Measurements from ENCODE around the gene UBALD1. TPM values are rescaled to one million over a fixed set of nuclear protein-coding genes. Genes with fewer than 3 reads are reported as not detected.

The UBALD1 gene
- total and polyA plus RNA-seq, 10 of the 15 experiments (the other 5 are each of a cell fraction or from before 2014, with no cell fraction given): 0.05 to 32.7 (median 5.1) TPM

DNA sequence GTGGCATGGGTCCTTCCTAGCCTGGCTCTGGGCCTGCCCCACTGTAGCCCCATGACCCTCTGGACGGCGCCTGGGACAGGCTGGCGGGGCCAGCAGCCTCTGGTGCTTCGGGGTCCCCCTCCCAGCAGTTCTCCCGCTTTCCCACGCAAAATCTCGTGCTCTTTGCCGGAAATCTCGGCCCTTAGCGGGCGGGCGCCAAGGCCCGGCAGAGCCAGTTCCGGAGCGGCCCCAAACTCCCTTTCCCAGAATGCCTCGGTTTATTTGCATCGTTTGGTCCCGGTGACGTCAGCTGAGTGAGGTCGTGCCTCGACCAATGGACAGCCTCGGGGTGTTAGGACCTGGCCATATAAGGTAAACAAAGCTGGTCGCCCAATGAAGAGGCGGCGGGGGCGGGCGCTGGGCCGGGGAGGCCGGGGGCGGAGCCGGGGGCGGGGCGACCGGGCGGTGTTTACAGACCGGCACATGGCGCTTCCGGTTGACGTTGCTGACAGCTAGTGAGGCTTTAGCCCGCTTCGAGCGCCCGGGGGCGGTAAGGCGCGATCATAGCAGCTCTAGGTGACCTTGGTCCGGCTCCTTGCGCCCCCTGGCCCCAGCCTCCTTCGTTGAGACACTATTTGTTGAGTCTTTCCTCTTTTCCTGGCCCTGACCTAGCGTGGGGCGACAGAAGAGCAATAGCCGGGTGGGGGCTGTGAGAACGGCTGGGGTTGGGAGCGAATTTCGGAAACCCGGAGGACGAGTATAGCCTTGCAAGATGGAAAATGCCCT lies 1.5 kb upstream of the UBALD1 start (continued):
- TF ChIP-seq, protein P1, sequence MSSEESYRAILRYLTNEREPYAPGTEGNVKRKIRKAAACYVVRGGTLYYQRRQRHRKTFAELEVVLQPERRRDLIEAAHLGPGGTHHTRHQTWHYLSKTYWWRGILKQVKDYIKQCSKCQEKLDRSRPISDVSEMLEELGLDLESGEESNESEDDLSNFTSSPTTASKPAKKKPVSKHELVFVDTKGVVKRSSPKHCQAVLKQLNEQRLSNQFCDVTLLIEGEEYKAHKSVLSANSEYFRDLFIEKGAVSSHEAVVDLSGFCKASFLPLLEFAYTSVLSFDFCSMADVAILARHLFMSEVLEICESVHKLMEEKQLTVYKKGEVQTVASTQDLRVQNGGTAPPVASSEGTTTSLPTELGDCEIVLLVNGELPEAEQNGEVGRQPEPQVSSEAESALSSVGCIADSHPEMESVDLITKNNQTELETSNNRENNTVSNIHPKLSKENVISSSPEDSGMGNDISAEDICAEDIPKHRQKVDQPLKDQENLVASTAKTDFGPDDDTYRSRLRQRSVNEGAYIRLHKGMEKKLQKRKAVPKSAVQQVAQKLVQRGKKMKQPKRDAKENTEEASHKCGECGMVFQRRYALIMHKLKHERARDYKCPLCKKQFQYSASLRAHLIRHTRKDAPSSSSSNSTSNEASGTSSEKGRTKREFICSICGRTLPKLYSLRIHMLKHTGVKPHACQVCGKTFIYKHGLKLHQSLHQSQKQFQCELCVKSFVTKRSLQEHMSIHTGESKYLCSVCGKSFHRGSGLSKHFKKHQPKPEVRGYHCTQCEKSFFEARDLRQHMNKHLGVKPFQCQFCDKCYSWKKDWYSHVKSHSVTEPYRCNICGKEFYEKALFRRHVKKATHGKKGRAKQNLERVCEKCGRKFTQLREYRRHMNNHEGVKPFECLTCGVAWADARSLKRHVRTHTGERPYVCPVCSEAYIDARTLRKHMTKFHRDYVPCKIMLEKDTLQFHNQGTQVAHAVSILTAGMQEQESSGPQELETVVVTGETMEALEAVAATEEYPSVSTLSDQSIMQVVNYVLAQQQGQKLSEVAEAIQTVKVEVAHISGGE (CRISPR knock-in tag; IDR thresholded peaks at IDR 0.05): no peak
- TF ChIP-seq, protein P2, sequence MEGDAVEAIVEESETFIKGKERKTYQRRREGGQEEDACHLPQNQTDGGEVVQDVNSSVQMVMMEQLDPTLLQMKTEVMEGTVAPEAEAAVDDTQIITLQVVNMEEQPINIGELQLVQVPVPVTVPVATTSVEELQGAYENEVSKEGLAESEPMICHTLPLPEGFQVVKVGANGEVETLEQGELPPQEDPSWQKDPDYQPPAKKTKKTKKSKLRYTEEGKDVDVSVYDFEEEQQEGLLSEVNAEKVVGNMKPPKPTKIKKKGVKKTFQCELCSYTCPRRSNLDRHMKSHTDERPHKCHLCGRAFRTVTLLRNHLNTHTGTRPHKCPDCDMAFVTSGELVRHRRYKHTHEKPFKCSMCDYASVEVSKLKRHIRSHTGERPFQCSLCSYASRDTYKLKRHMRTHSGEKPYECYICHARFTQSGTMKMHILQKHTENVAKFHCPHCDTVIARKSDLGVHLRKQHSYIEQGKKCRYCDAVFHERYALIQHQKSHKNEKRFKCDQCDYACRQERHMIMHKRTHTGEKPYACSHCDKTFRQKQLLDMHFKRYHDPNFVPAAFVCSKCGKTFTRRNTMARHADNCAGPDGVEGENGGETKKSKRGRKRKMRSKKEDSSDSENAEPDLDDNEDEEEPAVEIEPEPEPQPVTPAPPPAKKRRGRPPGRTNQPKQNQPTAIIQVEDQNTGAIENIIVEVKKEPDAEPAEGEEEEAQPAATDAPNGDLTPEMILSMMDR (IDR thresholded peaks at IDR 0.05 in 2 of 3, conservative IDR thresholded peaks at IDR 0.05 in 1 of 3; ENCODE audit: control insufficient read depth in 2 of 3, extremely low read depth in 1 of 3, insufficient read depth in 1 of 3, low read depth in 3 of 3, low read length in 3 of 3): peak; percentile 44 to 68 (median 46)
- TF ChIP-seq HCFC1 (IDR thresholded peaks at IDR 0.05; ENCODE audit: low read length): peak; percentile 93
- TF ChIP-seq, protein P3, sequence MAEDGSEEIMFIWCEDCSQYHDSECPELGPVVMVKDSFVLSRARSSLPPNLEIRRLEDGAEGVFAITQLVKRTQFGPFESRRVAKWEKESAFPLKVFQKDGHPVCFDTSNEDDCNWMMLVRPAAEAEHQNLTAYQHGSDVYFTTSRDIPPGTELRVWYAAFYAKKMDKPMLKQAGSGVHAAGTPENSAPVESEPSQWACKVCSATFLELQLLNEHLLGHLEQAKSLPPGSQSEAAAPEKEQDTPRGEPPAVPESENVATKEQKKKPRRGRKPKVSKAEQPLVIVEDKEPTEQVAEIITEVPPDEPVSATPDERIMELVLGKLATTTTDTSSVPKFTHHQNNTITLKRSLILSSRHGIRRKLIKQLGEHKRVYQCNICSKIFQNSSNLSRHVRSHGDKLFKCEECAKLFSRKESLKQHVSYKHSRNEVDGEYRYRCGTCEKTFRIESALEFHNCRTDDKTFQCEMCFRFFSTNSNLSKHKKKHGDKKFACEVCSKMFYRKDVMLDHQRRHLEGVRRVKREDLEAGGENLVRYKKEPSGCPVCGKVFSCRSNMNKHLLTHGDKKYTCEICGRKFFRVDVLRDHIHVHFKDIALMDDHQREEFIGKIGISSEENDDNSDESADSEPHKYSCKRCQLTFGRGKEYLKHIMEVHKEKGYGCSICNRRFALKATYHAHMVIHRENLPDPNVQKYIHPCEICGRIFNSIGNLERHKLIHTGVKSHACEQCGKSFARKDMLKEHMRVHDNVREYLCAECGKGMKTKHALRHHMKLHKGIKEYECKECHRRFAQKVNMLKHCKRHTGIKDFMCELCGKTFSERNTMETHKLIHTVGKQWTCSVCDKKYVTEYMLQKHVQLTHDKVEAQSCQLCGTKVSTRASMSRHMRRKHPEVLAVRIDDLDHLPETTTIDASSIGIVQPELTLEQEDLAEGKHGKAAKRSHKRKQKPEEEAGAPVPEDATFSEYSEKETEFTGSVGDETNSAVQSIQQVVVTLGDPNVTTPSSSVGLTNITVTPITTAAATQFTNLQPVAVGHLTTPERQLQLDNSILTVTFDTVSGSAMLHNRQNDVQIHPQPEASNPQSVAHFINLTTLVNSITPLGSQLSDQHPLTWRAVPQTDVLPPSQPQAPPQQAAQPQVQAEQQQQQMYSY (CRISPR knock-in tag; IDR thresholded peaks at IDR 0.05): no peak
- TF ChIP-seq, protein P4, sequence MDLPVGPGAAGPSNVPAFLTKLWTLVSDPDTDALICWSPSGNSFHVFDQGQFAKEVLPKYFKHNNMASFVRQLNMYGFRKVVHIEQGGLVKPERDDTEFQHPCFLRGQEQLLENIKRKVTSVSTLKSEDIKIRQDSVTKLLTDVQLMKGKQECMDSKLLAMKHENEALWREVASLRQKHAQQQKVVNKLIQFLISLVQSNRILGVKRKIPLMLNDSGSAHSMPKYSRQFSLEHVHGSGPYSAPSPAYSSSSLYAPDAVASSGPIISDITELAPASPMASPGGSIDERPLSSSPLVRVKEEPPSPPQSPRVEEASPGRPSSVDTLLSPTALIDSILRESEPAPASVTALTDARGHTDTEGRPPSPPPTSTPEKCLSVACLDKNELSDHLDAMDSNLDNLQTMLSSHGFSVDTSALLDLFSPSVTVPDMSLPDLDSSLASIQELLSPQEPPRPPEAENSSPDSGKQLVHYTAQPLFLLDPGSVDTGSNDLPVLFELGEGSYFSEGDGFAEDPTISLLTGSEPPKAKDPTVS (IDR thresholded peaks at IDR 0.05; ENCODE audit: low read depth, low read length): no peak
- TF ChIP-seq, protein P5, sequence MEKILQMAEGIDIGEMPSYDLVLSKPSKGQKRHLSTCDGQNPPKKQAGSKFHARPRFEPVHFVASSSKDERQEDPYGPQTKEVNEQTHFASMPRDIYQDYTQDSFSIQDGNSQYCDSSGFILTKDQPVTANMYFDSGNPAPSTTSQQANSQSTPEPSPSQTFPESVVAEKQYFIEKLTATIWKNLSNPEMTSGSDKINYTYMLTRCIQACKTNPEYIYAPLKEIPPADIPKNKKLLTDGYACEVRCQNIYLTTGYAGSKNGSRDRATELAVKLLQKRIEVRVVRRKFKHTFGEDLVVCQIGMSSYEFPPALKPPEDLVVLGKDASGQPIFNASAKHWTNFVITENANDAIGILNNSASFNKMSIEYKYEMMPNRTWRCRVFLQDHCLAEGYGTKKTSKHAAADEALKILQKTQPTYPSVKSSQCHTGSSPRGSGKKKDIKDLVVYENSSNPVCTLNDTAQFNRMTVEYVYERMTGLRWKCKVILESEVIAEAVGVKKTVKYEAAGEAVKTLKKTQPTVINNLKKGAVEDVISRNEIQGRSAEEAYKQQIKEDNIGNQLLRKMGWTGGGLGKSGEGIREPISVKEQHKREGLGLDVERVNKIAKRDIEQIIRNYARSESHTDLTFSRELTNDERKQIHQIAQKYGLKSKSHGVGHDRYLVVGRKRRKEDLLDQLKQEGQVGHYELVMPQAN (conservative IDR thresholded peaks at IDR 0.05): peak; percentile 46; the same call in 1 of the 2 replicates
- TF ChIP-seq, protein P6, sequence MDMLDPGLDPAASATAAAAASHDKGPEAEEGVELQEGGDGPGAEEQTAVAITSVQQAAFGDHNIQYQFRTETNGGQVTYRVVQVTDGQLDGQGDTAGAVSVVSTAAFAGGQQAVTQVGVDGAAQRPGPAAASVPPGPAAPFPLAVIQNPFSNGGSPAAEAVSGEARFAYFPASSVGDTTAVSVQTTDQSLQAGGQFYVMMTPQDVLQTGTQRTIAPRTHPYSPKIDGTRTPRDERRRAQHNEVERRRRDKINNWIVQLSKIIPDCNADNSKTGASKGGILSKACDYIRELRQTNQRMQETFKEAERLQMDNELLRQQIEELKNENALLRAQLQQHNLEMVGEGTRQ (IDR thresholded peaks at IDR 0.05; ENCODE audit: borderline replicate concordance, low read depth, low read length): no peak
- TF ChIP-seq EGR1 (IDR thresholded peaks at IDR 0.05; ENCODE audit: borderline replicate concordance in 1 of 2, low read depth in 2 of 2, low read length in 2 of 2): peak in 1 of 2 experiments; percentile 71; a peak in 1 of 3 replicates
- no peak for TF ChIP-seq HDAC6 (IDR thresholded peaks at IDR 0.05; ENCODE audit: unreplicated experiment)
- TF ChIP-seq NFIC (IDR thresholded peaks at IDR 0.05; ENCODE audit: low read depth, low read length): no peak
- peak in 1 of 2 experiments; percentile 21; a peak in 1 of 4 replicates for TF ChIP-seq IKZF2 (IDR thresholded peaks at IDR 0.05)

Measured in GM12878 (cell line).